ENCODE results near the gene FRY.

GRCh38 chr13:32117701-32118100, 86.1 kb downstream of the FRY start:
- TF ChIP-seq CTCF (conservative IDR thresholded peaks at IDR 0.05), result no peak
- TF ChIP-seq ZFX (IDR thresholded peaks at IDR 0.05), result no peak

Data from C4-2B (cell line).